ENCODE results near the gene PHF10.

- TF ChIP-seq, protein P1, sequence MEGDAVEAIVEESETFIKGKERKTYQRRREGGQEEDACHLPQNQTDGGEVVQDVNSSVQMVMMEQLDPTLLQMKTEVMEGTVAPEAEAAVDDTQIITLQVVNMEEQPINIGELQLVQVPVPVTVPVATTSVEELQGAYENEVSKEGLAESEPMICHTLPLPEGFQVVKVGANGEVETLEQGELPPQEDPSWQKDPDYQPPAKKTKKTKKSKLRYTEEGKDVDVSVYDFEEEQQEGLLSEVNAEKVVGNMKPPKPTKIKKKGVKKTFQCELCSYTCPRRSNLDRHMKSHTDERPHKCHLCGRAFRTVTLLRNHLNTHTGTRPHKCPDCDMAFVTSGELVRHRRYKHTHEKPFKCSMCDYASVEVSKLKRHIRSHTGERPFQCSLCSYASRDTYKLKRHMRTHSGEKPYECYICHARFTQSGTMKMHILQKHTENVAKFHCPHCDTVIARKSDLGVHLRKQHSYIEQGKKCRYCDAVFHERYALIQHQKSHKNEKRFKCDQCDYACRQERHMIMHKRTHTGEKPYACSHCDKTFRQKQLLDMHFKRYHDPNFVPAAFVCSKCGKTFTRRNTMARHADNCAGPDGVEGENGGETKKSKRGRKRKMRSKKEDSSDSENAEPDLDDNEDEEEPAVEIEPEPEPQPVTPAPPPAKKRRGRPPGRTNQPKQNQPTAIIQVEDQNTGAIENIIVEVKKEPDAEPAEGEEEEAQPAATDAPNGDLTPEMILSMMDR (IDR thresholded peaks at IDR 0.05), result no peak
- no peak for TF ChIP-seq POLR2AphosphoS5 (IDR thresholded peaks at IDR 0.05)
Observed at GRCh38 chr6:169667716-169668115, 56.6 kb downstream of the PHF10 start.

Data from breast epithelium (tissue), 3 donors.